NCI-H1048 (cell line): ENCODE results near the gene CD81.

ENCODE experiments used
- DNase-seq: peaks from one replicate; lab custom pipeline; 2025; lab: John Stamatoyannopoulos, UW

CD81 gene

DNA sequence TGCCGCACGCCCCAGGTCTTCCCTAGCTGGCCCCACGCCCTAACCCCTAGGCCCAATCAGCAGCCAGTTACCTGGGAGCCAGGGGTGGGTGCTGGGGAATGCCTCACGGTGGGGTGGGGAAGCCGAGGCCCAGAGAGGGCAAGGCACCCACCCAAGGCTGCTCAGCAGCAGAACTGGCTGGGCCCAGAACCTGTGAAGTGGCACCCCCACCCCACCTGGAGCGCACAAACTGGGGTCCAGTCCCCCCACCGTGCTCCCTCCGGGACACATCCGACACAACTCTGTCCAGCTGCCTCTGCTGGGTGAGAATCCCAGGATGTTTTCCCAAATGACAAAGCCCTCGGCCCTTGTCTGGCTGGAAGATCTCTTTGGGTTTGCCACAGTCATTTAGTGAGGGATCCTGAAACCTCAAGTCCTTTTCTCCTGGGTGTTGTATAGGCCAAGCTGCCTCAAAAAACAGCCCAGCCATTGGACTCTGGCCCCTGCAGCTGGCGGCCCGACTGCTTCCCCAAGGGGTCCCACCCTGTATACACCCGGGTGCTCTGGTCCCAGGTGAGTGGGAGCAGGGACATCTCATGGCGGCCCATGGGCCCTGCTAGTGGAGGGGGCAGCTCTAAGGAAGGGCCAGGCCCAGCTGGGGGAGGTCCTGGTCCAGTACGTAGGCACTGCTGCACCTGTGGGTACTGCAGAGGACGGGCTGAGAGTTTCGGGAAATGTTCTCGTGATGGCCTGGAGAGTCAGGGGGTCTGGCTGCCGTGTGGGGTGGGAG, 44.3 kb downstream of the CD81 start:
- DNase-seq: no peak

DNA sequence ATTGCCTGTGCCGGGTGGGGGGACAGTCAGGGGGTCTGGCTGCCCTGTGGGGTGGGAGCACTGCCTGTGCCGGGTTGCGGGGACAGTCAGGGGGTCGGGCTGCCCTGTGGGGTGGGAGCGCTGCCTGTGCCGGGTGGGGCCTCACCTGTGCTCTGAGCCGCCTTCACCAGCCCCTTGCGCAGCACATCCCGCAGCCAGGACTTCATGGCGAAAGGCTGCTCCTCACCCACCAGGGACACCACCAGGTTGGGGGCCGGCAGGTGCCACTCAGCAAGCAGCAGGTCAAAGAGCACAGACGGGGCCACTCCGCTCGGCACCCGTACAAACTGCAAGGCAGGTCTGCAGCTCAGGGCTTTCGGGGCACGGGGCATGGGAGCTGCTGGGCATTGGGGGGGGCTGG, 44.9 kb downstream of the CD81 start:
- no peak for DNase-seq

DNA sequence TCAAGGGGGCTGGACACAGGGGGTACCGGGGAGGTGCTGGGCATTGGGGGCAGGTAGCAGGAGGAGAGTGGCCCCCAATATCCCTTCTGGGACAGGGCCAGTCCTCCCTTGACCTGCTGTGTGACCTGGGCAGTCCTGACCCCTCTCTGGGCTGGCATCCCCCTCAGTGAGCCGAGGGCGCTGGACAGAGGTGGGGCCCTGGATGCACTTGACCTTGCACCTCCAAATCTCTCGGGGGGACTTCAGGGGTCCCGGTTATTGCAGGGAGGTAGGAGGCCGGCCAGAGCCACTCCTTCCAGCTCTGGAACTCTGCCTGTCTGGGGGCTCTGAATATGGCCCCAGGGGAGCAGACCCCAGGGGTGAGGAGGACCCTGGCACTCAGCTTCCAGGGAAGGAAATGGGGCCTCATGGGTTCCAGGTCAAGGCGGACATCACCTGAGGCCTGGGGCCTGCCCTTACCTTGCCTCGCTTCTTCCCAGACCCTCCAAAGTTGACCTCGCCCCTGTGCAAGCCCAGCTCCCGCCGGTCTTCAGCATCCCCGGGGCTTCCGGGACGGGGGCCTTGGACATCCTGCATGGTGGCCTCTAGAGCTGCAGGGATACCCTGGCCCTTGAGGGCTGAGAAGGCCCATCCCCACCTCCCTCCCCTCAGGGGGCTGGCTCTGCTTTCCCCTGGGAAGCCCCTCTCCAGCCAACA, 45.5 kb downstream of the CD81 start:
- no peak for DNase-seq

DNA sequence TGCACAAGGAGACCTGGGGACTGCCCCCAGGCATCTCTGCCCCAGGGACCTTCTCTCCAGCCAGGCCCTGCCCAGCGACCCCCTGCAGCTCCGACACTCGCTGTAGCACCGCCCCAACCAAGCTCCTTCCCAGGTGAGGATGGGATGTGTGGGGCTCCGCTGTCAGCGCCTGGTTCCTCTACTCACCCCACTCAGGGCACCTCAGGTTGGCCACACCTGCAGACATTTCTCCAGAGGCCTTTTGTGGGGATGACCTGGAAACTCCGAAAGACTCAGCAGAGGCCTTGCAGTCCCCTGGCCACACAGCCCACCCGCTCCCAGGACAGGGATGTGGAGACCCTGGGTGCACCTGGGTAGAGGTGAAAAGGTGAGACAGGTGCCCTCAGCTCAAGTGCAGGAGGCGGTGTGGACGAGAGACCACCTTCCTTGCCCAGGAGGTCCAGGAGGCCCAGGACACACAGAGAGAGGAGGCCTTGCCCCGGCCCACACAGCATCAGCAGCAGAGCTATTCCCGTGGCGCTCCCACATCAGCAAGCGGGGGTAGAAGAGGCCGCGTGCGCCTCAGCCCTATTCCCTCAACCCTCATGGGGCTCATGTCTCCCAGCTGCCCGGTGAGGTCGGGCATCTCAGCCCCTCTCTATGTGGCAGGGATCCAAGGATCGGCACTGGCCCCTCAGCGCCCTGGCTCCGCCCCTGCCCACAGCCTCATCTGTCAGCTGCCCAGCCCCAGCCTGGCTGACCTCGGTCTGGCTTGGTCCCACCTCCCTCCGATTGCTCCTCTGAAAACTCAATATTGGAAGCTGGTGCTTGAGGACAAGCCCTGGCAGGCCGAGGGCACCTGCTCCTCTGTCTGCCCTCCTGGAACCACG, 46.3 kb downstream of the CD81 start:
- DNase-seq: no peak

GRCh38 chr11:2424811-2425495, 47.8 kb downstream of the CD81 start:
- no peak for DNase-seq

DNA sequence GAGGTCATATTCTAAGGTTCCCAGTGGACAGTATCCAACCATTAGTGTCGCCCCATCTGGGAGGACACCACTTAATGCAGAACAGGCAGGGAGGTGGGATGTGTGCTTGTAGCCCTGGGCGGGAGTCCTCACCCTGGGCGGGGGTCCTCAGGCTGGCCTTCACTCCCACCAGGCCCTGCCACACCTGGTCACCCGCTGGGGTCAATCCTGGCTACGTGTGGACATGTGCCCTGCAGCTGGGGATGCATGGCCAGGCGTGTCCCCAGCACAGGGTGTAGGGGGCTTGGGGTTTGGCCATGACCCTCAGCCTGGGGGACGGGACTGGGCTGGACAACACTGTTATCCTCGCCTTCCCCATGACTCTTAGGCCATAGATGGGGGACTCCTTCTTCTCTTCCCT, 48.4 kb downstream of the CD81 start:
- no peak for DNase-seq

GRCh38 chr11:2426221-2426620, 49.1 kb downstream of the CD81 start:
- no peak for DNase-seq

DNA sequence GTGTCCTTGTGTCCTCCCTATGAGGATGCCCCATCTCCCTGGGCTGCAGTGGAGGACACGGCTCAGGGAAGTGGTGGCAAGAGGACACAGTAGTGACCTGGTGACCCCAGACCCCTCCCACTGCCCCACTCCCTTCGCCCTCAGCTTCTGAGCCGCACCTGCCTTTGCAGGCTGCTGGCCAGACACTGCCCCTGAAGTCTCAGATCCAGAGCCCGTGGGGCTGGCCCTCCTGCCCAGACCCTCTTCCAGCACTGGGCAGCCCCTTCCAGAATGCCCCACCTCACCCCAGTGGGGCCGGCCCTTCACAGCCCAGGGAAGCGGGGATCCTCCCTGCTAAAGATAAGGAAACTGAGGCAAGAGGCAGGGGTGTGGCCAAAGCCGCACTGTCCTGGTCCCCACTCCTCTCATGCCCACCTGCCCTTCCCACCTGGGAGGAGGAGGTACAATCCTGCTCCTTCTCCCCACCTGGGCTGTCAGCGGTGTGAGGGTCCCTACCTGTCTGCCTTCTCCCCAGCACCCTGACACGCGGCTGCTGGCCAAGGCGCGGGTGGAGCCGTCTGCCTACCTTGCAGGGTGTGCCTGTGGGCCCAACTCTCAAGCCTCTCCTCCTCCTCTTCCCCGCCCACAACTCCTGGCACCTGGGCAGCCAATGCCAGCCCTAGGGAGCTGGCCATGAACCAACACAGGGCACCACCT, 49.9 kb downstream of the CD81 start:
- no peak for DNase-seq

GRCh38 chr11:2427721-2428321, 50.7 kb downstream of the CD81 start:
- DNase-seq: no peak

- peak; percentile 53 for DNase-seq
Observed at GRCh38 chr11:2428322-2428795, 51.2 kb downstream of the CD81 start.

DNA sequence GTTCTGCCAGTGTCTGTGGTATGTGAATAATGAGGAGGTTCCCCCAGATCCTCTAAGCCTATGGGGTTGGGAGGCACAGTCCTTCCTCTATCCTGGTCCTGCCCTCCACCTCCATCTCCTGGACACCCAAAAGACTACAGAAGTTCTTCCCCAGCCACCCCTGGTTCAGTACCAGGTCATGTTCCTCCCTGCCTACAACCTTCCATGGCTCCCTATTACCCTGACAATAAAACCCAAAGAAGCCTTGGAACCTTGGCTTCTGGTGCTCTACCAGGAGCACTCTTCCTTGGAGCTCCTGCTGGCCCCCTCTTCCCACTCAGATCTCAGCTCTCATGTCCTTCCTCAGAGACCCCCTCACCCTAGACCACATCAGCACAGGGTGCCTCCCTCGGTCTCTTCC, 54.3 kb downstream of the CD81 start:
- DNase-seq: no peak

DNA sequence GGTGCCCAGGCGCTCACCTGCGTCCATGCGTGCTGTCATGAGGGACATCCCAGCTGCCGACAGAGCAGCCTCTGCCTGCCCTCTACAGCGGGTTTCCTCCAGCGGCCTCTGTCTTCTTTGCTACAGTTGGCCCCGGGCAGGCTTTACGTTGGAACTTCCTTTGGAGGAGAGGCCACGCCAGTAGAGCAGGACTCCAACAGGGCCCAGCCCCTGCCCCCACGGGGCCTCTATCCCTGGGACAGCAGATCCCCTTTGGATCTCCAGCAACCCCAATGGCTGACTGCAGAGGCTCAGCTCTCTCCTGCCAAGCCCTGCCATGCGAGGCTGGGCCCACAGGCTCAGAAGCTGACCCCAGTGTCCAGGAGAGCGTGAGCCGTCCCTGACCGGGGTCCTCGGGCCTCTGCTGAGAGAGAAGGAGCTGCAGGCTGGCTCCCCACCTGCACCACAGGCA, 55.1 kb downstream of the CD81 start:
- DNase-seq: no peak

GRCh38 chr11:2432628-2433071, 55.5 kb downstream of the CD81 start:
- DNase-seq: no peak

DNA sequence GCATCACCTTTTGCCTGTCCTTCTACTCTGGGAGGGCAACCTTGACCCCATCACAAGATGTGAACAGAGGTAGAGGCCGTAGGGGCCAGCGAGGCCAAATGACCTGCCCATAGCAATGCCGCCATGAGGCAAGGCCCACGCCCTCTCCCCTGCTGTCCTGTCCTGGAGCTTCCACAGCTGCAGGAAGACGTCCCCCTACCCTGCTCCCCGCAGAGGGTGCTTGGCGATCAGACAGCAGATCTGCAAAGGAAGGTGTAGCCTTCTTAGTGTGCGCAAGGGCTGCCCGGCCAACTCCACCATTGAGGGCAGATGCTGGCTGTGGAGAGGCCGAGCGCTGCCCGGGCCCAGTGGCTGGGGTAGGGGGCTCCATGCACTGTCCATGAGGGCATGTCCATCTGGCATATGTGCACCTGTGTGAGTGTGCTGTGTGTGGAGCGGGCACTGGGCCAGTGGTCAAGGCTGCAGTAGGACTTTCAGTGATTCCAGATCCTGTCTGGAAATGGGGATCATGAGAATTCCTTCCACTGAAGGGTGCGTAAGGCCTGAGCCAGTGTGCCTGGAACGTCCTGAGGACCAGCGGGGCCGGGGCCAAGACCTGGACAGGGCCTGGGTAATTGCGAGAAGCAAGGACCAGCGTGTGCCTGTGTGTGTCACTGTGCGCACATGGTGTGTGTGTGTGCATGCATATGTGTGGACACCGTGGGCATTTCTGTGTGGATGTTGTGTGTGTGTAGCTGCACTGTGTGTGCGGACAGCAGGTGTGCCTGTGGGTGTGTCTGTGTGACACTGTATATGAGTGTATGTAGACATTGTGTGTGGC, 56.2 kb downstream of the CD81 start:
- no peak for DNase-seq

- no peak for DNase-seq
Observed at GRCh38 chr11:2434008-2434407, 56.9 kb downstream of the CD81 start.

GRCh38 chr11:2434506-2435255, 57.6 kb downstream of the CD81 start:
- no peak for DNase-seq

DNA sequence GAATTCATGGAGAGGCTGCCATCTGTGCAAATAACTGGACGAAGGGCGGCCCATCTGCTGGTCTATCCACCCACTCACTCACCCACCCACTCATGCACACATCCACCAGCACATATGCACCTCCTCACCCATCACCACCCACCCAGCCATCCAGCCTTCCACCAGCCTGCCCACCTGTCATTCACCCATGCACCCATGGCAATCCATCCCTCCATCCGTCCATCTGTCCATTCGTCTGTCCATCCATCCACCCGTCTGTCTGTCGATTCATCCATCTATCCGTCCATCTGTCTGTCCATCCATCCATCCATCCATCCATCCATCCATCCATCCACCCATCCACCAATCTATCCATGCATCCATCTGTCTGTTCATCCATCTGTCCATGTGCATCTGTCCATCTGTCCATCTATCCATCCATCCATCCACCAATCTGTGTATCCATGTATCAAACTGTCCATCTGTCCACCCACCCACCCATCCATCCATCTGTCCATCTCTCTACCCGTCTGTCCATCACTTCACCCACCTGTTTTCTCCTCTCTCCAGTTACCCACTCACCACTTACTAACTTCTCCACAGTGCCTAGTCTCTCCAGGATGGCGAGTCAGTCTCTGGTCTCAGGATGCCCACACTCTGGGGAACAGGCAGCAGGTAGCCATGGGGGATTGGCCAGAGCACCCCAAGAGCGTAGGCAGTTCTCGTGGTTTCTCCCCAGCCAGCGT, 58.3 kb downstream of the CD81 start:
- DNase-seq: no peak

GRCh38 chr11:2436013-2436520, 59.0 kb downstream of the CD81 start:
- DNase-seq: no peak
